Amniotic stem cell (primary cell): Measurements from ENCODE around the gene IGLL1.
"Not testable (repeated sequence)": the region's sequence is repeated elsewhere in the genome, so short reads cannot be mapped to it uniquely, and the experiment has no call there.

Experiments
- DNase-seq: peaks from one replicate; lab custom pipeline; 2025; lab: John Stamatoyannopoulos, UW

The IGLL1 gene

GRCh38 chr22:23562186-23562585 is 17.9 kb downstream of the IGLL1 start:
- DNase-seq: no peak

GRCh38 chr22:23561025-23561510 is 19.0 kb downstream of the IGLL1 start:
- DNase-seq: not testable (repeated sequence)

- DNase-seq: not testable (repeated sequence)
These were observed 19.9 kb downstream of the IGLL1 start for GRCh38 chr22:23560215-23560614.

- no peak for DNase-seq
These were observed 22.6 kb downstream of the IGLL1 start for GRCh38 chr22:23557467-23557866.

DNA sequence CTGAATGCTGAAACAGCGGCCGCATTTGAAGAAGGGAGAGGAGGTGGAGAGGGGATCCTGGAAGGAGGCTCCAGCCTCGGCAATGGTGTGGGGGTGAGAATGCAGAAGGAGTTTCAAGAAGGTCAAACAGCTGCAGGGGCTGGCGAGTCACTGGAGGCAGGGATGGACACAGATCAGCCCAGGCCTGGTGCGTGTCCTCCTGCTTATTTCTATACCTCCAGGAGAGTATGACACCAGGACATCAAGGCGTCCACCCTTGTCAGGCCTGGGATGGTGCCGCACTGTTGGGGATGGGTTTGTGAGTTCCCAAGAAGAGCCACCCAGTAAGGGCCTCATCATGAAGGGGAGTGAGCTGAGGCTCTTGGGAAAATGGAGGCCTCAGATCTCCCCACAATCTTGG is 23.1 kb downstream of the IGLL1 start:
- no peak for DNase-seq

GRCh38 chr22:23556026-23556620 is 24.0 kb downstream of the IGLL1 start:
- DNase-seq: no peak

GRCh38 chr22:23555118-23555517 is 25.0 kb downstream of the IGLL1 start:
- DNase-seq: no peak

DNA sequence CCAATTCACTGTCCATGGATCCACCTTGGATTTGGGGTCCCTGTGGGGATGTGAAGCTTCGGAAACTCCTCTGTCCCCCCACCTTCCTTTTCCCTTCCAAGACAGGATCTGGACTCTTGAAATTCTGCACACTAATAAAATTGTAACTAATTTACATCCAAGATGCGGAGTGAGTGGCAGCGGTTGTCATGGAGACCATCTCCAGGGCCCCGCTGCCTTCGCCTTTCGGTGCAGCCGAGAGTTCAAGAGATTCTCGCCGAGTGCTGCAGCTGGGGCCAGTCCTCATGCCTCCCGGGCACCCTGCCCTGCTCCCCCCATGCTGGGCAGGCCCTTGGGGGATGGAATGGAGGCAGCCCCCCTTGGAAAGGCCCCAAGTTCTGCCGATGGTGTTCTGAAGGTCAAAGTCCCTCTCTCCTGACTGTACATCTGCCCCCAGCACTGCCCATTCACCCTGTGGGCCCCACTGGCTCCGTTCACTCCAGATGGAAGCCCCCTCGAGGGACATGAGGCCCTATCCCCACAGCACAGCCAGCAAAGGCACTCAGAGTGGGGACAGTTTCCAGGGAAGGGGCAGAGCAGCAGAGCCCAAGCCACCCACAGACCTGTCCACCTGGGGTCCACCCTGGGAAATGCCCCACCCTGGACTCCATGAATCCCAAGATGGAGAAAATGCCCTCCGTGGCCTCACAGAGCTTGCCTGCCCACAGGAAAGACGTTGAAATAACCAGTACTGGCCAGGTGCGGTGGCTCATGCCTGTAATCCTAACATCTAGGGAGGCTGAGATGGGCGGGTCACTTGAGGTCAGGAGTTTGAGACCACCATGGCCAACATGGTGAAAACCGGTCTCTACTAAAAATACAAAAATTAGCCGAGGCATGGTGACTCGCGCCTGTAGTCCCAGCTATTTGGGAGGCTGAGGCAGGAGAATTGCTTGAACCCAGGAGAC is 25.9 kb downstream of the IGLL1 start:
- DNase-seq: no peak

- DNase-seq: no peak
These were observed 26.7 kb downstream of the IGLL1 start for GRCh38 chr22:23553438-23553837.

DNA sequence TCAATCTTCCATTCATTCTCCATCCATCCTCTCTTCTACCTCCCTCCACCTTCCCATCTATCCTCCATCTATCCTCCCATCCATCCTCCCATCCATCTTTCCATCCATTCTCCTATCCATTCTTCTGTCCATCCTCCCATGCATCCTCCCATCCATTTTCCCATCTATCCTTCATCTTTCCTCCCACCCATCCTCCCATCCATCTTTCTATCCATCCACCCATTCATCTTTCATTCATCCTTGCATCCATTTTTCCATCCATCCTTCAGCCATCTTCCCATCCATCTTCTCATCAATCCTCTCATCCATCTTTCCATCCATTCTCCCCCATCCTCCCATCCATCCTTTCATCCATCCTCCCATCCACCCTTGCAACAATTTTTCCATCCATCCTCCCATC is 27.5 kb downstream of the IGLL1 start:
- no peak for DNase-seq

GRCh38 chr22:23551385-23551784 is 28.7 kb downstream of the IGLL1 start:
- no peak for DNase-seq

GRCh38 chr22:23550049-23550650 is 29.9 kb downstream of the IGLL1 start:
- no peak for DNase-seq

- DNase-seq: no peak
These were observed 30.9 kb downstream of the IGLL1 start for GRCh38 chr22:23549198-23549595.

GRCh38 chr22:23548501-23549197 is 31.4 kb downstream of the IGLL1 start:
- DNase-seq: no peak

DNA sequence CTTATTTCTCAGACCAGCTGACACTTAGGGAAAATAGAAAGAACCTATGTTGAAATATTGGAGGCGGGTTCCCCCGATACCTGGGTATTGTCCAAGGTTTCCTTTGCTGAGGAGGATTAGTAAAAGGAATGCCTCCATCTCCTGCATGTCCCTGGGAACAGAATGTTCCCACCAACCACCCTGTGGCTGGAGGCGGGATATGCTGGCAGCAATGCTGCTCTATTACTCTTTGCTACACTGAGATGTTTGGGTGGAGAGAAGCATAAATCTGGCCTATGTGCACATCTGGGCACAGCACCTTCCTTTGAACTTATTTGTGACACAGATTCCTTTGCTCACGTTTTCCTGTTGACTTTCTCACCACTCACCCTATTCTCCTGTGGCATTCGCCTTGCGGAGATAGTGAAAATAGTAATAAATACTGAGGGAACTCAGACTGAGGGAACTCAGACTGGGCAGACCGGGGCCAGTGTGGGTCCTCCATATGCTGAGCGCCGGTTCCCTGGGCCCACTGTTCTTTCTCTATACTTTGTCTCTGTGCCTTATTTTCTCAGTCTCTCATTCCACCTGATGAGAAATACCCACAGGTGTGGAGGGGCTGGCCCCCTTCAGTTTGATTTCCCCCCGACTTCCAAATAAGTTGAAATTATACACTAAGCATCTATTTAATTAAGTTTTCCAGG is 32.1 kb downstream of the IGLL1 start:
- DNase-seq: no peak

DNA sequence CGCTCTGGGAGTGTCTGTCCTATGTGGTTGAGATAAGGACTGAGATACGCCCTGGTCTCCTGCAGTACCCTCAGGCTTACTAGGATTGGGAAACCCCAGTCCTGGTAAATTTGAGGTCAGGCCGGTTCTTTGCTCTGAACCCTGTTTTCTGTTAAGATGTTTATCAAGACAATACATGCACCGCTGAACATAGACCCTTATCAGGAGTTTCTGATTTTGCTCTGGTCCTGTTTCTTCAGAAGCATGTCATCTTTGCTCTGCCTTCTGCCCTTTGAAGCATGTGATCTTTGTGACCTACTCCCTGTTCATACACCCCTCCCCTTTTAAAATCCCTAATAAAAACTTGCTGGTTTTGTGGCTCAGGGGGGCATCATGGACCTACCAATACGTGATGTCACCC is 32.7 kb downstream of the IGLL1 start:
- not testable (repeated sequence) for DNase-seq

DNA sequence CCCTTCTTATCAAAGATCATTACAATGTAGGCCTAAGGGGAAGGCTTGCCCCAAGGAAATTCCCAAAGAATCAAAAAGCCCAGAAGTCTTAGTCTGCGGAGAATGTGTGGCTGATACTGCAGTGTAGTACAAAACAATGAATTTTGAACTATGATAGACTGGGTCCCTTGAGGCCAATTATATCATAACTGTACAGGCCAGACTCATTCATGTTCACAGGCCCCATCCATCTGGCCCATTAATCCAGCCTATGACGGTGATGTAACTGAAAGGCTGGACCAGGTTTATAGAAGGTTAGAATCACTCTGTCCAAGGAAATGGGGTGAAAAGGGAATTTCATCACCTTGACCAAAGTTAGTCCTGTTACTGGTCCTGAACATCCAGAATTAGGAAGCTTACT is 35.2 kb downstream of the IGLL1 start:
- no peak for DNase-seq

DNA sequence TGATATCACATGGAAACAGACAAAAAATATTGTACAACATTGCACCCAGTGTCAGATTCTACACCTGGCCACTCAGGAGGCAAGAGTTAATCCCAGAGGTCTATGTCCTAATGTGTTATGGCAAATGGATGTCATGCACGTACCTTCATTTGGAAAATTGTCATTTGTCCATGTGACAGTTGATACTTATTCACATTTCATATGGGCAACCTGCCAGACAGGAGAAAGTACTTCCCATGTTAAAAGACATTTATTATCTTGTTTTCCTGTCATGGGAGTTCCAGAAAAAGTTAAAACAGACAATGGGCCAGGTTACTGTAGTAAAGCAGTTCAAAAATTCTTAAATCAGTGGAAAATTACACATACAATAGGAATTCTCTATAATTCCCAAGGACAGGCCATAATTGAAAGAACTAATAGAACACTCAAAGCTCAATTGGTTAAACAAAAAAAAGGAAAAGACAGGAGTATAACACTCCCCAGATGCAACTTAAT is 36.5 kb downstream of the IGLL1 start:
- DNase-seq: not testable (repeated sequence)

DNA sequence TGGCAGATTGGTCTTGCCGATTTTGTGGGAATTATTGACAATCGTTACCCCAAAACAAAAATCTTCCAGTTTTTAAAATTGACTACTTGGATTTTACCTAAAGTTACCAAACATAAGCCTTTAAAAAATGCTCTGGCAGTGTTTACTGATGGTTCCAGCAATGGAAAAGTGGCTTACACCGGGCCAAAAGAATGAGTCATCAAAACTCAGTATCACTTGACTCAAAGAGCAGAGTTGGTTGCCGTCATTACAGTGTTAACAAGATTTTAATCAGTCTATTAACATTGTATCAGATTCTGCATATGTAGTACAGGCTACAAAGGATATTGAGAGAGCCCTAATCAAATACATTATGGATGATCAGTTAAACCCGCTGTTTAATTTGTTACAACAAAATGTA is 37.2 kb downstream of the IGLL1 start:
- no peak for DNase-seq

DNA sequence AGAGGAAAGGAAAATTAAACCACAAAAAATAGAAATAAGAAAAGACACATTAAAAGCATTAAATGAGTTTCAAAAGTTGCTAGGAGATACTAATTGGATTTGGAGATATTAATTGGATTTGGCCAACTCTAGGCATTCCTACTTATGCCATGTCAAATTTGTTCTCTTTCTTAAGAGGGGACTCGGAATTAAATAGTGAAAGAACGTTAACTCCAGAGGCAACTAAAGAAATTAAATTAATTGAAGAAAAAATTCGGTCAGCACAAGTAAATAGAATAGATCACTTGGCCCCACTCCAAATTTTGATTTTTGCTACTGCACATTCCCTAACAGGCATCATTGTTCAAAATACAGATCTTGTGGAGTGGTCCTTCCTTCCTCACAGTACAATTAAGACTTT is 37.7 kb downstream of the IGLL1 start:
- DNase-seq: not testable (repeated sequence)

- not testable (repeated sequence) for DNase-seq
These were observed 38.2 kb downstream of the IGLL1 start for GRCh38 chr22:23541849-23542281.
